Lower leg skin (tissue), 4 donors: ENCODE data around the gene KYAT1. TPM values are rescaled to one million over a fixed set of nuclear protein-coding genes. Genes with fewer than 3 reads are reported as not detected.
"Not testable (repeated sequence)": the region's sequence is repeated elsewhere in the genome, so short reads cannot be mapped to it uniquely, and the experiment has no call there.

ENCODE experiments used
- DNase-seq, 2 donors: peaks; one replicate each; pipeline ENCODE4 v3.0.0-alpha.2; 2019; ENCODE audit warnings: low spot score in 2 of 2
- H3K4me3 ChIP-seq: fragments of 200-600 bp; sonication (generic); 2 replicates; pipeline ENCODE4 v1.5.1; 2017; ENCODE audit warnings: mild to moderate bottlenecking, low read depth; ENCODE audit not compliant: poor library complexity, severe bottlenecking
- CTCF ChIP-seq, 3 donors: fragments of 450-650 bp; IDR thresholded peaks; one replicate each; pipeline ENCODE4 v1.5.1; 2016; ENCODE audit warnings: antibody characterized with exemption in 3 of 3, mild to moderate bottlenecking in 3 of 3, moderate library complexity in 2 of 3
- POLR2A ChIP-seq, 2 donors: fragments of 450-650 bp; IDR thresholded peaks; one replicate each; pipeline ENCODE4 v1.6.1; 2016 to 2017; ENCODE audit warnings: antibody characterized with exemption in 2 of 2, mild to moderate bottlenecking in 1 of 2, moderate library complexity in 1 of 2
- WGBS, 2 donors: methylation state at CpG; one replicate each; pipeline ENCODE4 v1.1.5; 2018; 5-methylcytosine and 5-hydroxymethylcytosine counted together
- intact Hi-C: fragments of 100-400 bp; cut with DNase I; formaldehyde crosslinking; loops from one replicate; pipeline ENCODE4 v1.15.0; 2023; ENCODE audit warnings: low total_unique reads
- total RNA-seq, 4 donors: library from RNA; depleted of rRNA; stranded (reverse); fragments of >200 nt; gene quantifications; one replicate each; pipeline ENCODE4 v1.1.0, GENCODE V29; 2016

Gene KYAT1
- total RNA-seq, 4 donors from 2014 or later = 8.2 to 19.4 (median 10.9) TPM

DNA sequence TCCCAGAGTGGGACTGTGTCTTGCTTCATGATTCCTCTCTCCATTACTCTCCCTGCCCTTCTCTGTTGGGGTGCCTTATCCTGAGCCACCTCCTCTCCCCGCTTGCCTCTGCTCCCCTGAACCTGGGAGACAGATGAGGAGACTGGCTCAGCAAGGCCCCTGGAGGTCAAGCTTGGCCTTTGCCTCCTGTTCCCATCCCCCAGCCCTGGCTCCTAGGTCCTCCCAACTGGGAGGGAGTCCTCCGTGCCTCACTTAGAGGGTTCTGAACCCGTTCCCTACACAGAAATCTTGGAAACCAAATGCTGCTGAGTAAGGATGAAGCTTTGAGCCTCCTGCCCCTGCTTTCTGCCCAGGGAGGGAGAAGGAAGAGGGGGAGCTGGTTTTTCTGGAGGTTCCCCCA is 73.2 kb downstream of the KYAT1 start:
- intact Hi-C loops = no loop called here
- no peak for TF ChIP-seq CTCF (IDR thresholded peaks at IDR 0.05)
- TF ChIP-seq POLR2A (IDR thresholded peaks at IDR 0.05) = no peak
- no peak for DNase-seq
- 90 to 91% methylated on average over 3 of the region's 3 CpGs for WGBS, 2 donors
- H3K4me3 ChIP-seq = no peak overlapping the region

GRCh38 chr9:128807827-128808226 is 73.9 kb downstream of the KYAT1 start:
- H3K4me3 ChIP-seq = no peak overlapping the region
- TF ChIP-seq CTCF (IDR thresholded peaks at IDR 0.05) (no peak), POLR2A (IDR thresholded peaks at IDR 0.05) (no peak)
- intact Hi-C loops = no loop called here
- 83 to 90% methylated on average over 11 to 13 of the region's 14 CpGs for WGBS, 2 donors
- no peak for DNase-seq

DNA sequence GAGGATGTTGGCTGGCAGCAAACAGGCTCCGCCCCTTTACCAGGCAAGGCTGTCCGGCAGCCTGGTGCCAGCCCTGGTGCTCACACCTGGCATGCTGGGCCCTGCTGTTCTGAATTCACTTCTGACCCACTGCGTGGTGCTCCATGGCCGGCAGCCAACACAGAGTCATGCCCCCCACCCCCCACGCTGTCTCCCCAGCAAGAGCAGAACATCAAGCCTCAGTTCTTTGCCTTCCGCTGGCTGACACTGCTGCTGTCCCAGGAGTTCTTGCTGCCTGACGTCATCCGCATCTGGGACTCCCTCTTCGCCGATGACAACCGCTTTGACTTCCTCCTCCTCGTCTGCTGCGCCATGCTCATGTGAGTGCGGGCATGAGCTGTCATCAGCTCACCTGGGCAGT is 76.1 kb downstream of the KYAT1 start:
- intact Hi-C loops = no loop called here
- 81 to 89% methylated on average over 13 to 14 of the region's 14 CpGs for WGBS, 2 donors
- DNase-seq = no peak
- no peak overlapping the region for H3K4me3 ChIP-seq
- no peak for TF ChIP-seq CTCF (IDR thresholded peaks at IDR 0.05)
- TF ChIP-seq POLR2A (IDR thresholded peaks at IDR 0.05) = no peak

DNA sequence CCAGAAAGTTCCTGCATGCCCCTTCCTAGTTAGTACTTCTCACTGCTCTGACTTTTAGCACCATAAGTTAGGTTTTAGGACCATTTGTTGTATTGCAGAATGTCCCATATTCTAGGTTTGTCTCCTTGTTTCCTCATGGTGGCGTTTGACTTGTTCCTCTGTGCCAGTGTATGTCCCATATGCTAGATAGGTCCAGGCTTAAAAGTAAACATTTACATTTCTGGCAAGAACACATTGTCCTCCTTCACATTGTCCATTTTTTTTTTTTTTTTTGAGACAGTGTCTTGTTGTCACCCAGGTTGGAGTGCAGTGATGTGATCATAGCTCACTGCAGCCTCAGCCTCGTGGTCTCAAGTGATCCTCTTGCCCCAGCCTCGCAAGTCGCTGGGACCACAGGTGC is 79.3 kb downstream of the KYAT1 start:
- no peak overlapping the region for H3K4me3 ChIP-seq
- TF ChIP-seq CTCF (IDR thresholded peaks at IDR 0.05) (no peak), POLR2A (IDR thresholded peaks at IDR 0.05) (no peak)
- WGBS, 2 donors = 96 to 99% methylated on average over 4 of the region's 4 CpGs
- DNase-seq = no peak
- intact Hi-C loops = no loop called here

DNA sequence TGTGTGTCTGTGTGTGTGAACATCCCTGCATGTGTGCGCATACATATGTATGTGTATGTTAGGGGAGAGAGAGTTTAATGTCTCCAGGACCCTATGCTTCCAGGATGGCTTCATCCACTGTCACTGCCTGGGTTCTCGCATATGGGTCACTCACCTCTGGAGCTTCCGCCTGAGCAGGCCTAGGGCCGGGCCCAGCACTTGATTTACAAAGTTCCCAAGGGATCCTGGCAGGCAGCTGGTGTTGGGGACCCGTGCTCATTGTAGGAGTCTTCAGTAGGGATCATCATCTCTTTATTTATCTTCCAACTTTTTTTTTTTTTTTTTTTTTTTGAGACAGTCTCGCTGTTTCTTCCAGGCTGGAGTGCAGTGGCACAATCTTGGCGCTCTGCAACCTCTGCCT is 81.7 kb downstream of the KYAT1 start:
- WGBS, 2 donors = 94 to 95% methylated on average over 7 of the region's 7 CpGs
- no peak overlapping the region for H3K4me3 ChIP-seq
- DNase-seq = no peak
- no peak for TF ChIP-seq POLR2A (IDR thresholded peaks at IDR 0.05)
- TF ChIP-seq CTCF (IDR thresholded peaks at IDR 0.05) = no peak
- intact Hi-C loops = no loop called here

GRCh38 chr9:128798896-128799295 is 82.9 kb downstream of the KYAT1 start:
- H3K4me3 ChIP-seq = no peak overlapping the region
- WGBS, 2 donors = 65 to 80% methylated on average over 8 of the region's 8 CpGs
- TF ChIP-seq POLR2A (IDR thresholded peaks at IDR 0.05) (no peak), CTCF (IDR thresholded peaks at IDR 0.05) (no peak)
- intact Hi-C loops = no loop called here
- DNase-seq = no peak

GRCh38 chr9:128794961-128795360 is 86.8 kb downstream of the KYAT1 start:
- WGBS, 2 donors = 40 to 43% methylated on average over 2 of the region's 2 CpGs
- intact Hi-C loops, H3K4me3 ChIP-seq, DNase-seq: not testable (repeated sequence)
